Measurements from ENCODE around the gene ZNF652. TPM values are rescaled to one million over a fixed set of nuclear protein-coding genes. Genes with fewer than 3 reads are reported as not detected.

The ZNF652 gene
- total and polyA plus RNA-seq, 4 donors, result 7.5 to 52.8 (median 26.7) TPM

GRCh38 chr17:49403514-49404289 lies 41.7 kb upstream of the ZNF652 start:
- intact Hi-C loops (cut with DNase I), result loop anchor here in 1 of 2 donors (10.0 kb wide), 1 partner anchor 151 kb away; no protein-coding TSS in a partner anchor
- H3K27me3 ChIP-seq (ENCODE audit: control insufficient read depth in 1 of 2, insufficient read depth in 2 of 2, low read length in 1 of 2), result no peaks in the 10 kb centered on the region
- no peaks in the 10 kb centered on the region for H3K9me3 ChIP-seq (ENCODE audit: control insufficient read depth, low read length)
- H3K4me3 ChIP-seq (ENCODE audit: low read length in 2 of 2), result no peak overlapping the region
- WGBS, 2 donors, result 76 to 80% methylated on average over 10 of the region's 10 CpGs
- no peaks in the 10 kb centered on the region for H3K4me1 ChIP-seq (ENCODE audit: control insufficient read depth in 1 of 2, insufficient read depth in 2 of 2, low read length in 2 of 2)
- peaks cover 0 to 15% of the 10 kb centered on the region in 2 donors for H3K36me3 ChIP-seq (ENCODE audit: control insufficient read depth in 1 of 2, insufficient read depth in 2 of 2, low read length in 1 of 2)
- peak in 1 of 2 donors; percentile 37 for DNase-seq
- ATAC-seq (ENCODE audit: low FRiP score), result no peak
- no peak overlapping the region for H3K27ac ChIP-seq (ENCODE audit: low read depth in 1 of 2, low read length in 2 of 2)

- Histone ChIP-seq H3K4me3 (ENCODE audit: low read length in 2 of 2) (no peak overlapping the region), H3K27me3 (ENCODE audit: control insufficient read depth in 1 of 2, insufficient read depth in 2 of 2, low read length in 1 of 2) (no peaks in the 10 kb centered on the region), H3K36me3 (ENCODE audit: control insufficient read depth in 1 of 2, insufficient read depth in 2 of 2, low read length in 1 of 2) (peaks cover 0 to 11% of the 10 kb centered on the region in 2 donors), H3K4me1 (ENCODE audit: control insufficient read depth in 1 of 2, insufficient read depth in 2 of 2, low read length in 2 of 2) (no peaks in the 10 kb centered on the region), H3K27ac (ENCODE audit: low read depth in 1 of 2, low read length in 2 of 2) (no peak overlapping the region), H3K9me3 (ENCODE audit: control insufficient read depth, low read length) (no peaks in the 10 kb centered on the region)
- no peak for ATAC-seq (ENCODE audit: low FRiP score)
- intact Hi-C loops (cut with DNase I), result loop anchor here in 1 of 2 donors (10.0 kb wide), 1 partner anchor 152 kb away; no protein-coding TSS in a partner anchor
- WGBS, 2 donors, result 75 to 77% methylated on average over 6 of the region's 6 CpGs
- DNase-seq, result peak in 1 of 2 donors; percentile 32
These were observed 40.7 kb upstream of the ZNF652 start for GRCh38 chr17:49402706-49403105.

DNA sequence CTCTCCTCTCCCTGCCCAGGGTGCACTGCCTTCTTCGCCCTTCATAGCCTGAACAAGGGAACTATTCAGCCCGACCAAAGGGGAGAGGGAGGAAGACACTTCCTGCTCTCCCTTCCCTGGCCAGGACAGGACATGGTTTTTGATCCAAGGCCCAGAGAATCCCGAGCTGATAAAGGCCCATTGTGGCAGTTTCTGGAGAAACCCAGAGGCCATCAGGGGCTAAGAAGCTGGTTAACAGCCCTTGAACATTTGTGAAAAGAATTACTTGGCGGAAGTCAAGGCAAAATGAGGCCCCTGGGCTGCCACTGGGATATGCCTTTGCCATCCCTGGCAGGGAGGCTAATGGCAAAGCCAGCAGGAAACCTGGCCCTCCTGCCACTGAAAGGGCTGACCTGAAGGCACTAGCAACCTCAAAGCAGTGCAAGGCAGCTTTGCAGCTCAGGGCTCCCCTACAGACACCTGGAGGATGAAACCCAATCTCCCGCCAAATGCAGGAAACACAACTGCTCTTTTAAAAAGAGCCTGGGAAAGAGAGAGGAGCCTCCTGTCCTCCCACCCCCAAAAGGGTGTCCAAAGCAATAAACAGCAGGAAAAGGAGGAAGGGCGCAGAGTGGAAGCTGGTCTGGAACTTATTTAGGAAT lies 40.0 kb upstream of the ZNF652 start:
- H3K27ac ChIP-seq (ENCODE audit: low read depth in 1 of 2, low read length in 2 of 2), result no peak overlapping the region
- H3K4me1 ChIP-seq (ENCODE audit: control insufficient read depth in 1 of 2, insufficient read depth in 2 of 2, low read length in 2 of 2), result no peaks in the 10 kb centered on the region
- WGBS, 2 donors, result 78 to 81% methylated on average over 6 of the region's 6 CpGs
- H3K27me3 ChIP-seq (ENCODE audit: control insufficient read depth in 1 of 2, insufficient read depth in 2 of 2, low read length in 1 of 2), result no peaks in the 10 kb centered on the region
- intact Hi-C loops (cut with DNase I), result loop anchor here in 1 of 2 donors (10.0 kb wide), 1 partner anchor 153 kb away; no protein-coding TSS in a partner anchor
- no peaks in the 10 kb centered on the region for H3K9me3 ChIP-seq (ENCODE audit: control insufficient read depth, low read length)
- peaks cover 0 to 11% of the 10 kb centered on the region in 2 donors for H3K36me3 ChIP-seq (ENCODE audit: control insufficient read depth in 1 of 2, insufficient read depth in 2 of 2, low read length in 1 of 2)
- peak in 1 of 2 donors; percentile 33 for DNase-seq
- no peak overlapping the region for H3K4me3 ChIP-seq (ENCODE audit: low read length in 2 of 2)
- ATAC-seq (ENCODE audit: low FRiP score), result no peak

- H3K4me3 ChIP-seq (ENCODE audit: low read length in 2 of 2), result no peak overlapping the region
- peaks cover 0 to 9% of the 10 kb centered on the region in 2 donors for H3K36me3 ChIP-seq (ENCODE audit: control insufficient read depth in 1 of 2, insufficient read depth in 2 of 2, low read length in 1 of 2)
- no peak overlapping the region for H3K27ac ChIP-seq (ENCODE audit: low read depth in 1 of 2, low read length in 2 of 2)
- 77 to 79% methylated on average over 3 of the region's 3 CpGs for WGBS, 2 donors
- no peaks in the 10 kb centered on the region for H3K9me3 ChIP-seq (ENCODE audit: control insufficient read depth, low read length)
- H3K4me1 ChIP-seq (ENCODE audit: control insufficient read depth in 1 of 2, insufficient read depth in 2 of 2, low read length in 2 of 2), result no peaks in the 10 kb centered on the region
- intact Hi-C loops (cut with DNase I), result loop anchor here in 1 of 2 donors (10.0 kb wide), 1 partner anchor 155 kb away; no protein-coding TSS in a partner anchor
- ATAC-seq (ENCODE audit: low FRiP score), result no peak
- no peaks in the 10 kb centered on the region for H3K27me3 ChIP-seq (ENCODE audit: control insufficient read depth in 1 of 2, insufficient read depth in 2 of 2, low read length in 1 of 2)
- no peak for DNase-seq
These were observed 37.9 kb upstream of the ZNF652 start for GRCh38 chr17:49399995-49400394.

DNA sequence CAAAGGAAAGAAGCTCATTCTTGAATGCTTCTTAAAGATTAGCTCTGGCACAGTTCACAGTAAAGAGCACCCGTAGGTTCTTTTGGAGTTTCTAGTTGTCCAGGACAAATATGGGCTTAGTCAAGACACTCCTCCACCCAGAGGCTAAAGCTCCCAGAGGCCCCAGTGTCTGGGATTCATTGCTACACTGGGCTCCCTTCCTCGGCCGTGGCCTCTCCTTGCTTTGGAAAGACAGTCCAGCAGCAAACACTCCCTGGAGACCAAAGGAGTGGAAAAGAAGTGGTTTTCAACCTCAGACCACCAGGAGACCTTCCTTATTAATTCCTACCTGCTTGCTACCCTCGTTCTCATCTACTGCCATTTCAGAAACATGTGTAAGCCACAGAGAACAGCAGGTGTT lies 35.5 kb upstream of the ZNF652 start:
- no peaks in the 10 kb centered on the region for H3K4me1 ChIP-seq (ENCODE audit: control insufficient read depth in 1 of 2, insufficient read depth in 2 of 2, low read length in 2 of 2)
- no peaks in the 10 kb centered on the region for H3K9me3 ChIP-seq (ENCODE audit: control insufficient read depth, low read length)
- H3K27ac ChIP-seq (ENCODE audit: low read depth in 1 of 2, low read length in 2 of 2), result no peak overlapping the region
- intact Hi-C loops (cut with DNase I), result no loop called here
- H3K27me3 ChIP-seq (ENCODE audit: control insufficient read depth in 1 of 2, insufficient read depth in 2 of 2, low read length in 1 of 2), result no peaks in the 10 kb centered on the region
- H3K4me3 ChIP-seq (ENCODE audit: low read length in 2 of 2), result no peak overlapping the region
- no peaks in the 10 kb centered on the region for H3K36me3 ChIP-seq (ENCODE audit: control insufficient read depth in 1 of 2, insufficient read depth in 2 of 2, low read length in 1 of 2)
- peak in 1 of 2 donors; percentile 9 for DNase-seq
- ATAC-seq (ENCODE audit: low FRiP score), result no peak
- 50 to 51% methylated on average over 4 of the region's 4 CpGs for WGBS, 2 donors

- Histone ChIP-seq H3K4me3 (ENCODE audit: low read length in 2 of 2) (no peak overlapping the region), H3K27ac (ENCODE audit: low read depth in 1 of 2, low read length in 2 of 2) (no peak overlapping the region), H3K36me3 (ENCODE audit: control insufficient read depth in 1 of 2, insufficient read depth in 2 of 2, low read length in 1 of 2) (no peaks in the 10 kb centered on the region), H3K4me1 (ENCODE audit: control insufficient read depth in 1 of 2, insufficient read depth in 2 of 2, low read length in 2 of 2) (no peaks in the 10 kb centered on the region), H3K9me3 (ENCODE audit: control insufficient read depth, low read length) (no peaks in the 10 kb centered on the region), H3K27me3 (ENCODE audit: control insufficient read depth in 1 of 2, insufficient read depth in 2 of 2, low read length in 1 of 2) (no peaks in the 10 kb centered on the region)
- WGBS, 2 donors, result 79 to 81% methylated on average over 8 of the region's 8 CpGs
- intact Hi-C loops (cut with DNase I), result no loop called here
- ATAC-seq (ENCODE audit: low FRiP score), result no peak
- DNase-seq, result peak in 1 of 2 donors; percentile 10
These were observed 31.6 kb upstream of the ZNF652 start for GRCh38 chr17:49393491-49394255.

DNA sequence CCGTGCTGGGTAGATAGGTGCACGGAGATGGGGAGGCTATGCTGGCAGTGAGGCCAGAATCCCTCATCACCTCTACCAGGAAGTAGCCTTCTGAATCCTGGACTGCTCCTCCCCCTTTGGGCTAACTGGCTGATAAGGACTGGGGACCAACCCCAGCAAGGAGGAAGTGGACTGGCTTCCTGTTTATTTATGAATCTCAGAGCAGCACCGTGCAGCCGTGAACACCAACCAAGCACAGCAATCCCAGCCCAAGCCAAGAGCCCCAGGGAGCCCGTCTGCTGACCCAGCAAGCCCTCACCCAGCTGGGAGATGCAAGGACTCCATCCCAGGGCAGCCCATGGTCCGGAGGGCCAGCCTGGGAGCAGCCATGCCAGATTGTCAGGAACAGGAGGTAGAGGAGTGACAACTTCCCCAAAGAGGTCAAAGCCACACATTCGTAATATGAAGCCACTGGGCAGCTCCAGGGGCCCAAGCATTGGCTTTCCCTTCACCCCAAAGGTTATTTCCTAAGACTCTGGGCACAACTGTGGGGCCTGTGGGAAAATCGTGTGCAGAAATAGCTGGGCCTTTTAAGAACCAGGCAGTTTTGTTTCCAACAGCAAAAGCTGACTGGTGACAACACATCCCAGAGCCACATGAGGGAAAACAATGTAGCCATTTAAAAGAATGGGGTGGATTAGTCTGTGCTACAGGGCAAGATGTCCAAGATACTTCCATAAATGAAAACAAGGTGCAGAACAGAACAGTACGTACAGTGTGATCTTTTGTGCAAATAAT lies 28.7 kb upstream of the ZNF652 start:
- intact Hi-C loops (cut with DNase I), result no loop called here
- H3K9me3 ChIP-seq (ENCODE audit: control insufficient read depth, low read length), result no peaks in the 10 kb centered on the region
- H3K27ac ChIP-seq (ENCODE audit: low read depth in 1 of 2, low read length in 2 of 2), result no peak overlapping the region
- ATAC-seq (ENCODE audit: low FRiP score) (no peak), DNase-seq (peak in 1 of 2 donors; percentile 67)
- no peak overlapping the region for H3K4me3 ChIP-seq (ENCODE audit: low read length in 2 of 2)
- no peaks in the 10 kb centered on the region for H3K4me1 ChIP-seq (ENCODE audit: control insufficient read depth in 1 of 2, insufficient read depth in 2 of 2, low read length in 2 of 2)
- 68 to 72% methylated on average over 9 of the region's 9 CpGs for WGBS, 2 donors
- no peaks in the 10 kb centered on the region for H3K36me3 ChIP-seq (ENCODE audit: control insufficient read depth in 1 of 2, insufficient read depth in 2 of 2, low read length in 1 of 2)
- H3K27me3 ChIP-seq (ENCODE audit: control insufficient read depth in 1 of 2, insufficient read depth in 2 of 2, low read length in 1 of 2), result no peaks in the 10 kb centered on the region

Measured in aorta (tissue), 5 donors.